ENCODE data around the gene ELF2. TPM values are rescaled to one million over a fixed set of nuclear protein-coding genes. Genes with fewer than 3 reads are reported as not detected.

ELF2 gene
- total and polyA plus RNA-seq, 2 of the 8 experiments (the other 6 are each of a cell fraction or from before 2014, with no cell fraction given): 21.1 to 44.3 TPM

- TF ChIP-seq CBX5 (IDR thresholded peaks at IDR 0.05; ENCODE audit: low read depth, low read length) (no peak), EZH2 (IDR thresholded peaks at IDR 0.05; ENCODE audit: low read depth, low read length, severe bottlenecking) (no peak), RFX5 (IDR thresholded peaks at IDR 0.05; ENCODE audit: borderline replicate concordance, low read depth, low read length) (no peak), SIRT6 (IDR thresholded peaks at IDR 0.05; ENCODE audit: low read length) (no peak), ZNF274 (IDR thresholded peaks at IDR 0.05; ENCODE audit: borderline replicate concordance, extremely low read depth, low read length) (no peak), TBP (IDR thresholded peaks at IDR 0.05; ENCODE audit: low read depth, low read length) (peak; percentile 95), CTBP2 (IDR thresholded peaks at IDR 0.05; ENCODE audit: borderline replicate concordance, insufficient read depth, insufficient read length, low read length) (no peak), PHF8 (conservative IDR thresholded peaks at IDR 0.05; ENCODE audit: low read depth, low read length) (peak; percentile 63), SIN3A (conservative IDR thresholded peaks at IDR 0.05 in 1 of 2, IDR thresholded peaks at IDR 0.05 in 1 of 2; ENCODE audit: low read depth in 1 of 2, low read length in 2 of 2) (peak in 1 of 2 experiments; percentile 86; a peak in 2 of 4 replicates), GABPA (IDR thresholded peaks at IDR 0.05; ENCODE audit: borderline replicate concordance, insufficient read depth, low read length) (no peak), CHD2 (IDR thresholded peaks at IDR 0.05; ENCODE audit: low read length) (peak; percentile 76), JUN (IDR thresholded peaks at IDR 0.05; ENCODE audit: low read depth, low read length) (no peak), NANOG (IDR thresholded peaks at IDR 0.05; ENCODE audit: insufficient read depth, low read depth, low read length, poor library complexity, severe bottlenecking) (no peak), EP300 (IDR thresholded peaks at IDR 0.05; ENCODE audit: borderline replicate concordance in 1 of 2, low read depth in 2 of 2, low read length in 2 of 2) (peak in 1 of 2 experiments; percentile 100; a peak in 2 of 3 replicates), SAP30 (IDR thresholded peaks at IDR 0.05; ENCODE audit: insufficient read depth, insufficient replicate concordance, low read length) (peak; percentile 93), MAX (IDR thresholded peaks at IDR 0.05) (peak; percentile 95), BCL11A (IDR thresholded peaks at IDR 0.05; ENCODE audit: low read depth in 2 of 2, low read length in 2 of 2) (no peak), RNF2 (IDR thresholded peaks at IDR 0.05; ENCODE audit: borderline replicate concordance, low read depth, low read length, missing control alignments, poor library complexity, severe bottlenecking) (no peak), CEBPB (IDR thresholded peaks at IDR 0.05; ENCODE audit: low read depth, low read length) (no peak), RBBP5 (IDR thresholded peaks at IDR 0.05; ENCODE audit: borderline replicate concordance, low read depth, low read length) (0 out of 2 replicates have a peak, but pooled peaks have one; percentile 51), SP4 (IDR thresholded peaks at IDR 0.05; ENCODE audit: low read length) (peak; percentile 28; the same call in 1 of the 2 replicates), CBX8 (IDR thresholded peaks at IDR 0.05; ENCODE audit: borderline replicate concordance, low read depth, low read length) (no peak), RXRA (IDR thresholded peaks at IDR 0.05; ENCODE audit: insufficient read depth, low read depth, low read length) (no peak)
Measured at GRCh38 chr4:139015269-139015947, 161.6 kb downstream of the ELF2 start, which contains the start of gene NOCT (continued).
